ENCODE data around the gene ELFN2.
"Not testable (repeated sequence)": the region's sequence is repeated elsewhere in the genome, so short reads cannot be mapped to it uniquely, and the experiment has no call there.

Gene ELFN2

DNA sequence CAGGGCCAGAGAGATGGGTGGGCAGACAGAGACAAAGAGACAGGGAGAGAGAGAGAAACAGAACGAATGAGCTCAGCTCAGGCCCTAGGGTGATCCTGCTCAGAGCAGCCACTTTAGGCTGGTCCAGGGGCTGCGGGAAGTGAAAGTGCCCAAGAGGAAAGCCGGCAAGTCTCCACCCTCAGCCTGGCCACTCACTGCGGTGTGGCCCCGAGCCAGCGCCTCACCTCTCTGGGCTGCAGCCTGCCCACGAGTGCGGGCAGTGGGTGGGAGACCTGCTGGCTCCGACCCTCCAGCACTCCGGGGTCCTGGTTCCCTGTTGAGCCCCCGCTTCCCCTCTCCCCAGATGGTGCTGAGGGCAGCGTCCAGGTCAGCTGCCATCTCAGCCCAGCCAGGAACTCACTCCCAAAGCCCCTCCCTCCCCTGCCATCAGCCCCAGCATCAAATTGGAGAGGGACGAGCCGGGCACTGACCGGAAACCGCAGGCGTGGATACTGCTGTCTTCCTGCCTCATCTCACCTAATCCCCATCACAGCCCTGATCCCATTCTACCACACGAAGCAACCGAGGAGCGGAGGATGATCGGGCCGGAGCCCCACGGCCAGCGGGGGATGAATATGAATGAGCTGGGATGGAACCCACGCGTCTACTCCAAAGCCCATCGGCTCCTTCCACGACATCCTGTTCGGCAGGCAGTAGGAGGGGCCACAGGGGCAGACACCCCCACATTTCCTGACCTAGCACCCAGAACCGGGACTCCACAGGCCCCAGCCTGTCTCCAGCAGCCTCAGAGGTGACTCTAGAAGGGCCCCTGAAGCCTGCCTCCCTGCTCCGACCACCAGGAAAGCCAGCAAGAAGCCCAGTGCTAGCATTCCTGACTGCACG is 16.9 kb downstream of the ELFN2 start:
- DNase-seq (ENCODE audit: low read depth): no peak

DNA sequence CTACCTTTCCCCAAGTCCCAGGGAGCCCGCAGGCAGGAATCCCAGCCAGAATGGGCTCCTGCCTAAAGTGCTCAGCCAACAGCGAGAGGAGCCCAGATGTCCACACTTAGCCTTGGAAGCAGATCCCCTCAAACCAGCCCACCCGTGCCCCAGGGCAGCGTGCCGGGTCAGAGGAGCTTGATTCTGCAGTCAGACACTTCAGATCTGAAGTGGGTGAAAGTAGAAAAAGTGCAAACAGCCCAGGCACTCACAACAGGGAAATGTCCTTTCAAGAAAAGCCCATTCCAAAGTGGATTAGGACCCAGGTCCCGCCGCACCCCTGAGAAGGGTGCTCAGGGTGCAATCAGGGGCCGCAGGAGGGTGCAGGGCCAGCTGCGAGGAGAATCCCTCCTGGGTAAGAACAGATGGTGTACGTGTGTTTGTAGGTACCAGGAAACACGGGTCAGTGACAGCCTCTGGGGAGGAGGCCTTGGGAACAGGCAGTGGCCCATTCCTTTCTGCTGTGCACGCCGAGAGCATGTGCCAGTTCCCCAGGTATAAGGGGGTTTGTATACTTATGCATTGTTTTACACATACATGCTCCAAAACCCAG is 17.7 kb downstream of the ELFN2 start:
- DNase-seq (ENCODE audit: low read depth): no peak

DNA sequence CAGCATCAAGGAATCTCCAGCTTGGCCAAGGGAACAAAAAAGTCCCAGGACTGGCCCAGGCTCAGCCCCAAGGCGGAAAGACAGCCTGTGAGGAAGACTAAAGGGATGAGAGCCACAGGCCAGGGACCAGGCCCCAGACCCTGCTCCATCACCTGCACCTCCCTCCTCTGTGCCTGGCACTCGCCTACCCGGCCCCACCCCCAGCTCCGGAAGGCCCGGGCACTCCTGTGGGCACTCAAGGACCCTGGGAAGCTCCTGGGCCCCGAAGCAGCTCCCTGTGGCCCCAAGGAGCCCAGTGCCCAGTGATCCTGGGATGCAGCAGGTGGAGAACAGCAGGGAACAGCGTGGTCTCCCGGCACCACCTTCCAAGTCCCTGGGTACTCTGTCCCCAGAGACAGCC is 18.2 kb downstream of the ELFN2 start:
- DNase-seq (ENCODE audit: low read depth): no peak

DNA sequence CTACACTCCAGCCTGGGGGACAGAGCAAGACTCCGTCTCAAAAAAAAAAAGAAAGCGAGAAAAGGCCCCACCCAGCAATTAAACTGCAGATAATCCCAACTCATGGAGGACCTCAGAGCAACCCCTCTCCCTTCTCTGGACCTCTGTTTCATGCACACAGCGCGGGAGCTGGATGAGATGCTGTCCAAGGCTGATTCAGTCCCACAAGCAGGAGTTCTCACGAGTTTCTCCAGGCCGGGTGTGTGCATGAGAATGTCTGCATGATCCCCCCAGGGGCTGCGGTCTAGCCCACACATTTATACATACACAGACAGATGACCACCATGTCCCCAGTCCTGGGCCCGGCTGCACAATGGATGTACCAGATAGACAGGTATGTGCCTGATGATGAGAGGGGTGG is 19.4 kb downstream of the ELFN2 start:
- no peak for DNase-seq (ENCODE audit: low read depth)

DNA sequence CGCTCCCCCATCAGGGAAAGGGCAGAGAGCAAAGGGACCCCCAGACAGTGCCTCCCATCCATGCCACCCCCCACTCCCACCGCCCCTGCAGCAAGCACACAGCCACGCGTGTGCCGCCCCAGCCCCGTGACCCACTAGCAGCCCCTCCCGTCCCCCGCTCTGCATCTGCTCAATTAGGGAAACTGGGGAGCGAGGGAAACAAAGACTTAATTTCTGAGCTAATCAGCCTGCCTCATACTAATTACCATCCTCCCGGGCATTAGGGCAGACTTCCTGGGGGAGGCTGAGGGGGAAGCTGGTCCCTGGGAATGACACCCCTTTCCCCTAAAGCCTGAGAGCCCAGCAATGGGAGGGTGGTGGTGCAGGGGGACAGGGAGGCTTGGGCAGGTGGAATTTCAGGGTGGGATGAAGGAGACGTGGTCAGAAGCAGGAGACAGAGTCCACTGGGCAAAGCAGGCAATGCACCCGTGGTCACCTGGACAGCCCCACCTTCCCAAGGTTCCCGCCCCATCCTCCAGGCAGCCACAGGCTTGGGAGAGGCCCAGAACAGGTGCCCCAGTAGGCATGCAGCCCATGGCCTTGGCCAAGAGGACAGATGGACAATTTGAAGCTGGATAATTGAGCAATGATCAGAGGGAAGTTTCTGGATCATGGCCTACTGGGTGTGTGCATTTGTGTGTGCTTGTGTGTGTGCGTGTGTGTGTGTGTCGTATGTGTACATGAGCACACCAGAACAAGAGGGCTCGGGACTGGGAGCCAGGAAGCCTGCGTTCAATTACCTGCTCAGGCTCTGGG is 20.6 kb downstream of the ELFN2 start:
- DNase-seq (ENCODE audit: low read depth): no peak

DNA sequence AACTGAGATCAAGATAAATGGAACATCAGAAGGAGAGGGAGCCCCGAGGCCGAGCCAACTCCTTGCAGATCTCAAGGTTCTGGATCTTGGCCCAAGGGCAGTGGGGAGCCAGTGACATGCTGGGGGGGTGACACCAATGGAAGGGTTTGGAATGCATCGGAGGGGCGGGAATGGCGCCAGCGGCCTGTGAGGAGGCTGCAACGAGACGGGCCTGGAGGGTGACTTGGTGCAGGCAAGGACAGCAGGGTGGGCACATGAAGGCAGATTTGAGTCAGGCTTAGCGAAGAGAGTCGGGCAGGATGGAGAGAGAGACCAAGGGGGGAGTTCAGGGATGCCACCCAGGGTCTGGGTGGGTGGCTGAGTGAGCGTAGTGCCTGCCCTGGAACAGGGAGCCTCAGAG is 23.2 kb downstream of the ELFN2 start:
- DNase-seq (ENCODE audit: low read depth): no peak

DNA sequence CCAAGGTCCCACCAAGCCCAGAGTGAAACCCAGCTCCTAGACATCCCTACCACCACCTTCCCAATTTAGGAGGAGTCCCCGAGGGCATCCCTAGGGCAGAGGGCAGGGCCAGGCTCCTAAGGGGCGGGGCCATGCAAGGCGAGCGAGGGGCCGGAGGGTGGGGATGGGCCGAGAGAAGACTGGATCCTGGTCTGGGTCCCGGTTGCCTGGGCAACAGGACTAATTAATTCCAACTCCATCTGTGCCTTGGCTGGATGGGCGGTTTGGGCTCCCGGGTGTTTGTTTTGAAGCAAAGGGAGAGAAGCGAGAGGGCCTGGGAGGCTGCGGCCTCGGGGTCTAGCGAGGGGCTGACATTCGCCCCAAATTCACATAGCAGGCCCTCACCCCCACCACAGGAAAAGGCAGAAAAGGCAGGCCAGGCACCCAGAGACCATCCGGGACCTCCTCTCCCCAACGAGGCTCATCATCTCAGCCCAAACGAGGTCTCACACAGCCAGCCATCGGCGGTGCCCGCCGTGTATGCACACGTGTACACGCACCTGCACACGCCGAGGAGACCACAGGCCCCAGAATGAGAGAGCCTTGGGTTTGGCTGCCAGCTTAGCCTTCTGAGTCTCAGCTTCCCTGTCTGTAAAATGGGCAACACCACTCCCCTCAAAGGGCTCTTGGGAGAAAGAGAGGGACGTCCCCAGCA is 23.9 kb downstream of the ELFN2 start:
- no peak for DNase-seq (ENCODE audit: low read depth)

DNA sequence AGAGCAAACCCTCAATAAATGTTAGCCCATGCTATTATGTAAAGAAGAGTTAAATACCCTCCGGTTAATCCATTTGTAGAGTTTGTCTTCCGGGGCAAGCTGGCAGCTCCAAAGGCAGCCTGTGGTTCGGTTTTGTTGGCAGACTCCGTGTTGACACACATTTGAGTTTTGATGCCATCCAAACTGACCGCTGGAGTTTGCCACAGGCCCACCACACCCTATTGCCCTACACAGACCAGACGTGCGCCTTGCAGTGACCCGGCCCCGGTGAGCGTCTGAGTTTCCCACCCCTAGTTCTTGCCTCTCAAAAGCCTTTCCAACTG is 25.1 kb downstream of the ELFN2 start:
- no peak for DNase-seq (ENCODE audit: low read depth)

DNA sequence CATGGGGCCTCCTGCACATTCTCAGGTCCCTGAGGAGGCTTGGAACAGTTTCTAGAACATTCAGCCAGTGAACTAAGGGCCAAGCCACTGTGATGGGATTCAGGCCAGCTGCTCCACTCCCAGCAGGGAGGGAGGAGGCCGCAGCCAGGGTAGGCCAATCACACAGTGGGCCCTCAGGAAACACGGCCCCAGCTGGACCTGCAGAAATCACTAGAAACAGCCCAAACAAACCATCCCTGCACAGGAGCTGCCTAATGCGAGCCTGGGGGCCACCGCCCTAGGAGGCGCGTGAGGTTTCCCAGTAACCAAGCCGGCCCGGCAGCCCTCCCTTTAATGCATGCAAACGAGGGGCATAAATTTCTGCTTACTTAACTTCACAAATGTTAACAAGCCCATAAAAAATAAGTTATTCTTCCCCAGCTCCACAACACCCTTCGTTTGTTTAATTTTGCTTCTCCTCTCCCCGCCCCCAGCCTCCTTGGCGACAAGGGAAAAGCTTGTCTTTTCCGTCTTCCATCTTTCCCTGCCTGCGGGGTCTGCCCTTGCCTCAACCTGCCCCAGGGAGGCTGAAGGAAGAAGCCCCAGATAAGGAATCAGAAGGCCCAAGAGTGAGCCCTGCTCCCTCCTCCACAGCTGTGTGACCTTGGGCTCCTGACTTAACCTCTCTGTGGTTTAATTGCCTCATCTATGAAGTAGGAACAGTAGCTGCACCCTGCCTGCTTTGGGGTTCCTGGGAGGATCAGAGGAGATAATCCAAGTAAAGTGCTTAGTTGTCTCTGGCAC is 25.7 kb downstream of the ELFN2 start:
- DNase-seq (ENCODE audit: low read depth): peak; percentile 14

DNA sequence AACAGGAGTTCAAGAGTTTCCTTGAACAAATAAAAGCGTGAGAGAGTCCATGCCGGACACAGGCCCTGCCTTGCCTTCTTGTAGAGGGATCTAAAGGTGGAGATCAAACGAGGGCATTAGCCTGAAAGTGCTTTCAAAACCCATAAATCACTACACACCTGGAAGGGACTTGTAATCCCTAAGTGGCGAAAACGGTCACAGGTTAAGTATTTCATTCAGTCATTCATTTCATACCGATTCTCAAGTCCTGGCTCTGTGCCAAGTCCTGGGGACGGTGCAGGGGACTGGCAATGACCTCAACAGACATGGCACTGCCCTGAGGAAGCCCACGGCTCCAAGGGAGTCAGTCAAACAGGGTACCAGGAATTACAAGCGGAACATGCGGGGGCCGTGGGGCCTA is 26.6 kb downstream of the ELFN2 start:
- no peak for DNase-seq (ENCODE audit: low read depth)

DNA sequence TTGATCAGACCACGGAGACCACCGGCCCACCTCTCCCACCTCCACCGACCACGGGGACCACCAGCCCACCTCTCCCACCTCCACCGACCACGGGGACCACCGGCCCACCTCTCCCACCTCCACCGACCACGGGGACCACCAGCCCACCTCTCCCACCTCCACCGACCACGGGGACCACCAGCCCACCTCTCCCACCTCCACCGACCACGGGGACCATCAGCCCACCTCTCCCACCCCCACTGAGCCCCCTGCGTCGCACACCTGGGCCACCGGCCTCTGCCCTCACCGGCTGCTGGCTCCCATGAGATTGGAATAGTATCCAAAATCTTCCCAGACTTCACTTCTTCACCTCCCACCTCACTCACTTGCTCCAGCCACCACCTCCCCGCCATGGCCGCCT is 27.8 kb downstream of the ELFN2 start:
- not testable (repeated sequence) for DNase-seq (ENCODE audit: low read depth)

DNA sequence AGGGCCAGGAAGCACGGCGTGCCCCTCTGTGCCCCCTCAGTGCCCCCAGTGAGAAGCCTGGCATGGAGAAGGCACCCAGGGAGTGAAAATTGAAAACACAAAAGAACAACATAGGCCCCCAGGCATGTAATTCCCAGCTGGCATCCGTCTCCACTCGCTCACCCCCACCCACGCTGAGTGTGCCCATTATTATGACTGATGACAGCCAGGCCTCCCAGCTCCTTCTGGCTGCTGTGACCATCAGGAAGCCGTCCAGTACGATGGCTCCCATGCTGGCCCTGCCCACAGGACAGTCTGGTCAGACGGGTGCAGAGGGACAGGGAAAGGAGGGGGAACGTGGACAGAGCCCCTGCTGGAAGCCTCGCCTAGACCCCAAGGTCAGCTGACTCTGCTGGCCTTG is 30.1 kb downstream of the ELFN2 start:
- no peak for DNase-seq (ENCODE audit: low read depth)

DNA sequence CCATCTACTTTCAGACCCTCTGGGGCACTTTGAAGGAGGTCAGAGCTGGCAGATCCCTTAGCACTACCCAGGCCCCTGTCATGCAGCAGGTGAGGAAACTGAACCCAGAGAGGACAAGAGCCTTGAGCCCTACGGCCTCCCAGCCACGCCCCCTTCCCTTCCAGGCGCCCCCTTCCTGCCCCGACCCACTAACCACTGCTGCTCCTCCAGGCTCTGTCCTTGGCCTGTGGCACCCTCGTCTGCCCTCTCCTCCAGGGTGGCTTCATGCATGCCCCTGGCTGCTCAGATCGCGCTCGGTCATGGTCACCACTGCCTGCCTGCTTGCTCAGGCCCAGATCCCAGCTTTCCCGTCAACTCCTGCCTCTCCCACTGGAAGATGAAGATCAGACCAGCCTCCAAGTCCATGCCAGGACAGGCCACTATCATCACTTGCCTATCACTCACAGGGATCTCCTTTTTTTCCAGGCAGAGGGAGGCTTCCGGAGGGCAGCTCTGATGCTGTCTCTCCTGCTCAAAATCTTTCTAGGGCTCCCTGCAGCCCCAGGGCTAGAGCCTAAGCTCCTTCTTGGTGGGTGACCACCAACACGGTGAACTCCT is 30.7 kb downstream of the ELFN2 start:
- DNase-seq (ENCODE audit: low read depth): no peak

DNA sequence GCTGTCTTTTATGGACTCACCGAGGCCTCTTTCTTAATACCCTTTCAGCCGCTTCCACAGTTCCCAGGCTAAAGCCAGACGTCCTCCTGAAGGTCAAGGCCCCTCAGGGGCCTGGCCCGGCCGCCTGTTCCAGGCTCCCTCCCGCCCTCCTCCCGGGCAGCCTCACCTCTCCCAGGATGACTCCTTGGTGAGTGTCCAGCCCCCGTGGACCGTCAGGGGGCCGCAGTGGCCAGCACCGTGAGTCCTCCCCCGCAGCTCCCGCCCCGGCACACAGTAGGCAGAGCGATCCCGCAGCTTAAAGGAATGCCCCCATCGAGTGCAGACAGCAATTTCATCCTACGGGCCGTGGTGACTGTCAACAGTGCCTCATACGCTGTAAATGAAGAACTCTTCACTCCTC is 32.9 kb downstream of the ELFN2 start:
- DNase-seq (ENCODE audit: low read depth): no peak

DNA sequence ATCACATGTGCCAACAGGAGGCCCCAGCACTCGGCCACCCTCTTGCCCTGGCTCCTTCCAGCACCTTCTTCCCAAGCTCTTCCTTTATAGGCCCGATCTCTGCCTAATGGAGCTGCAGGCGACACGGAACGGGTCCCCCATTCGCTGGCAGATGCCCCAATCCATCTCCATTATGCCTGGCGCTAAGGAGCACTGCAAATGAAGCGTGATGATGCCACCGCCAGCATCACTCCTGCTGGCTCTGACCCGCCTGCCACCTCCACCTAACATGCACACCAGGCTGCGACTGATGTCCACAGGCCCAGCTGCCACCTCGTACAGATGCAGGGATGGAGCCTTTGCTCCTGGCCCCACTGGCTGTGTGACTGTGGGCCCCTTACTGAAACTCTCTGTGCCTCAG is 33.5 kb downstream of the ELFN2 start:
- no peak for DNase-seq (ENCODE audit: low read depth)

DNA sequence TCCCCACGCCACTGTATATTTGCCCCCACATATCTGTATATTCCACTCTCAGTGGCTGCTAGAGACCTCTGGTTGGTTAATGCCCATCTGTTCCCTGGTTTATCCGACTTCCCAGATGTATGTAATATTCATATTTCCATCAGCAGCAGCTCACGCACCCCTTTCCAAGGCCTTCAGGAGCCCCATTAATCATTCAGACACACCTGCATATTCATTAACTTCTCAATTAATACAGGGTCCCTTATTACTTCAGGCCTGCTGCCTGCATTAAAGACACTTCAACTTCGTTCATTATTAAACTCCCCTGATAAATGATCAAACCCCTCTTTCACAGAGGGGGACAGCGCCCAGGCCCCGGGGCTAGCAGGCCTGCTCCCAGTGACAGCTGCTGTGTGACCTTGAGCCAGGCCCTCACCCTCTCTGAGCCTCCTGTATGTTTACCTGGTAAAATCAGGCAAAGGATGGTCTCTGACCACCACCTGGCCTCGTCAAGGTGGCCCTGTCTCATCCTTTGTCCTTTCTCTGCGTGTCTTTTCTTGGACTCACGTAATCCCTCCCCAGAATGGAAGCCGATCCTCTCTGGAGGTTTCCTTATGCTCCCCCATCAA is 34.5 kb downstream of the ELFN2 start:
- DNase-seq (ENCODE audit: low read depth): no peak

DNA sequence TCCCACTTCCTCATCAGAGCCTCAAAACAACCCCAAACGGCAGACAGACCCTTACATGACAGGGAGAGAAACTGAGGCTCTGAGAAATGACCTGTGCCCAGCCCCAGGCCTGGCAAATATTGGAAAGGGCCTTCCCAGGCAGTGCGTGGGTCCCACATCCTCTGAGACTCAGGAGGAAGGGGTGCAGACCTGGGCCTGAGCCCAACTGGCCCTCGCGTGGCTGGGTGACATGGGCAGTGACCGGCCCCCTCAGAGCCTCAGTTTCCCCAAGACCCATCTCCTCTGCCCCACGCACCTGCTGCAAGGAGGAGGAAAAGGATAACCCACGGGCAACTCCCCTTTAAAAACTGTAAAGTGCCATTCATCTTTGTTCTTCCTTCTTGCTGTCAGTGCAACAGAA is 35.6 kb downstream of the ELFN2 start:
- no peak for DNase-seq (ENCODE audit: low read depth)

DNA sequence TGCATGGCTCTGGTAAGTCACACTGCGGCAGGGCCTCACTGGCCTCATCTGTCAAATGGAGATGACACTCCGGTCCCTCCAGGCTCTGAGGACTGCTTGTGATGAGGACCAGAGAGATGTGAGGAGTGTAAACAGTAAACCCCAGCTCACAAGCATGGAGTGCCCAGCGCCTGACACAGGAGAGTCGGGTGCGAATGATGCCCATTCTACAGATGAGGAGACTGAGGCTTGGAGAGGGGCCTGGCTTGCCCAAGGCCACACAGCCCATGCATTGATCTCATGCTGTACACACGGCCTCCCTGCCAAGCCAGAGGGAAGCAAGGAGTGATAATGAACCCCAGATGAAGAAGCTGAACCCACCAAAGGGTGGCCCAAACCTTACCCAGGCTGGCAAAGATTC is 37.2 kb downstream of the ELFN2 start:
- DNase-seq (ENCODE audit: low read depth): no peak

DNA sequence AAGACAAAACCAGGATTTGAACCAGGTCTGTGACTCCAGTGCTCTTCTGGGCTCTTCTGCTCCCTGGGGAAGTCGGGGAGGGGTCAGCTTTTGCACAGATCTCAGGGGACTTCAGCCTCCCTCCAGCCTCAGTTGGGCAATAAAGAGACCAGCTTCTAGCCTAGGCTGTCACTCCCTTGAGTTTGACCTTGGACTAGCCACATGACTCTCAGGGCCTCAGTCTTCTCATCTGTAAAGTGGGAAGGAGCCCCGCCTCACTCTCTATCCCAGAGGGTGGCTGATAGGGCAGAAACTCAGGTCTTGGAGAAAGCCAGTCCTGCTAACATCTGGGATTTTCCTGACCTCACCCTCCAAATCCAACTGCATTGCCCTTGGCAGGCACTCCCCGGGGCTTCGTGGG is 38.7 kb downstream of the ELFN2 start:
- no peak for DNase-seq (ENCODE audit: low read depth)

DNA sequence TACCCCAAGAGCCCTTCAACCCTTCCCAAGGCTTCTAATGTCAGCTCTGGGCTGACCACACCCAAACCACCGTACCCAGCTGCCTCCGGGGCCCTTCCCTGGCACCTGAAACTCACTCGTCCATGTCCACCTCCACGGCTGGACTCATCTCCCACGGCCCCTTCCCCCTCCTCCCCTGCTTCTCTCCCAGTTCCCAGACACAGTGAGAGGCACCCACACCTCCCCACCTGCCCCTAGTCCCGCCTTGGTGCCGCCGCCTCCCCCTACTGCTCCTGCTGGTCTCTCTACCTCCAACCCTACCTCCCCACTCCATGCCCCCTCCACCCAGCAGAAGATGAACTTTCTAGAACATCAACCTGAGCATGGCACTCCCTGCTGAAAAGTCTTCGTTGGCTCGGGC is 39.5 kb downstream of the ELFN2 start:
- DNase-seq (ENCODE audit: low read depth): no peak

DNA sequence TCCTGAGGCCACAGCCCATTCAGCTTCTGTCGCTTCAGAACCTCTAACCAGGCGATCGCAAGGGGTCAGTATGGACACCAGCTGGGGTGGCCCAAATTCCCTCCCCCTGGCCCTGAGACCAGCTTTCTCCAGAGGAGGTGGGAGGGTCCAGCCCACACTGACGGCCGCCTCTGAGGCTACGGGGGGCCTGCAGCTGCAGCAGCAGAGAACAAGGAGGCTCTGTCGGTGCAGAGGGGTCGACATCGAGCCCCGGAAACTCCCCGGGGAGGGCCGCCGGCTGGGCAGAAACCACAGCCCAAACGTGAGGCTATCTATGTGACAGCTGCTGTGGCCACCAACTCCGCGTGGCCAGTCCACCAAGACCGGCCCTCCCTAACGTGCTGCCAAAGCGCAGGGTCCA is 40.8 kb downstream of the ELFN2 start:
- DNase-seq (ENCODE audit: low read depth): no peak
